ENCODE measurements around the gene LILRB5.

DNA sequence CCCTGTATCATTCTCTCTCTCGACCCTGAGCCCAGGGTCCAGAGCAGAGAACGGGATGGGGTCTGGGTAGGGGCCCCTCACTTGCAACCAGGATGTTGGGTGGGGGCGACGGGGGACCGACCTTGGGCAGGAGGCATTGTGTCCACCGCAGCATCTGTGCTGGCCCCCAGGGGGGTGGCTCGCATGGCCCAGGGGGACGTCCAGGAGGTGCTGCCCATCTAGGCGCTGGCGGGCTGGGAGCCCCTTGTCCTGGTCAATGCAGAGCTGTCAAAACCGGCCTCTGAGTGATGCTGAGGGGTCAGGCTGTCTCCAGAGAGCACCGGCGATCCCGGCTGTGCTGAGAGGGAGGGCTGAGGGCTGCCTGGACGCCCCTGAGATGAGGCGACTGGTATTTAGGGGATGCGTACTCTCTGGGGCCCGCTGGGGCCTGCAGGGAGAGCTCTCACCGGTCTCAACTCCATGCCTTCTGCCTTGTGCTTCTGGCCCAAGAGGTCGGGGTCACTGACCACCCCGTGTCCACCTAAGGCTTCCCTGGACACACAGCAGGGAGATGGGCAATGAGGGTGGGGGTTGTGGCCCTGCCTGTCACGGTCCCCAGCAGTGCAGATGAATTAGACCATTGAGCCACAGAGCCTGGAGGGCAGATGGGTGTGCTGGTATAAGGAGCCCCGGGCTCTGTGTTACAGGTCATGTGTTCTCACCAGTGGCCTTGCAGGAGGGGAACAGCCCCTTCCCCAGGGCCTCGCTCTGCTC is 47.8 kb downstream of the LILRB5 start:
- TF ChIP-seq, protein P1, sequence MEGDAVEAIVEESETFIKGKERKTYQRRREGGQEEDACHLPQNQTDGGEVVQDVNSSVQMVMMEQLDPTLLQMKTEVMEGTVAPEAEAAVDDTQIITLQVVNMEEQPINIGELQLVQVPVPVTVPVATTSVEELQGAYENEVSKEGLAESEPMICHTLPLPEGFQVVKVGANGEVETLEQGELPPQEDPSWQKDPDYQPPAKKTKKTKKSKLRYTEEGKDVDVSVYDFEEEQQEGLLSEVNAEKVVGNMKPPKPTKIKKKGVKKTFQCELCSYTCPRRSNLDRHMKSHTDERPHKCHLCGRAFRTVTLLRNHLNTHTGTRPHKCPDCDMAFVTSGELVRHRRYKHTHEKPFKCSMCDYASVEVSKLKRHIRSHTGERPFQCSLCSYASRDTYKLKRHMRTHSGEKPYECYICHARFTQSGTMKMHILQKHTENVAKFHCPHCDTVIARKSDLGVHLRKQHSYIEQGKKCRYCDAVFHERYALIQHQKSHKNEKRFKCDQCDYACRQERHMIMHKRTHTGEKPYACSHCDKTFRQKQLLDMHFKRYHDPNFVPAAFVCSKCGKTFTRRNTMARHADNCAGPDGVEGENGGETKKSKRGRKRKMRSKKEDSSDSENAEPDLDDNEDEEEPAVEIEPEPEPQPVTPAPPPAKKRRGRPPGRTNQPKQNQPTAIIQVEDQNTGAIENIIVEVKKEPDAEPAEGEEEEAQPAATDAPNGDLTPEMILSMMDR (IDR thresholded peaks at IDR 0.05 in 4 of 5, conservative IDR thresholded peaks at IDR 0.05 in 1 of 5): no peak
- no peak for TF ChIP-seq POLR2A (IDR thresholded peaks at IDR 0.05)
